Measurements from ENCODE around the gene GPR4. TPM values are rescaled to one million over a fixed set of nuclear protein-coding genes. Genes with fewer than 3 reads are reported as not detected.

The GPR4 gene
- total RNA-seq, 1 experiment from 2014 or later: not detected

- H3K4me1 ChIP-seq (ENCODE audit: insufficient read depth, low read length, poor library complexity, severe bottlenecking): no peaks in the 10 kb centered on the region
- intact Hi-C loops (cut with micrococcal nuclease; ENCODE audit: unreplicated experiment): no loop called here
- no peak overlapping the region for H3K4me3 ChIP-seq (ENCODE audit: low read depth, low read length, poor library complexity, severe bottlenecking)
- TF ChIP-seq EZH2 (IDR thresholded peaks at IDR 0.05; ENCODE audit: borderline replicate concordance, low read depth, low read length, poor library complexity, severe bottlenecking): no peak
- TF ChIP-seq CTCF (conservative IDR thresholded peaks at IDR 0.05; ENCODE audit: low read depth, low read length): no peak
- BruUV-seq (replicated peaks): no TSS peak
- ChIA-PET POLR2A (ENCODE audit: low non-redundant PET) (no interaction called here), CTCF (no interaction called here)
- DNase-seq (ENCODE audit: low spot score): no peak
- H3K27me3 ChIP-seq (replicated peaks; ENCODE audit: insufficient read depth, low read depth, low read length, poor library complexity): no peaks in the 10 kb centered on the region
- no peaks in the 10 kb centered on the region for H3K36me3 ChIP-seq (ENCODE audit: insufficient read depth, low read length, poor library complexity, severe bottlenecking)
- no peaks in the 10 kb centered on the region for H3K9me3 ChIP-seq (ENCODE audit: low read depth, low read length, poor library complexity, severe bottlenecking)
- no peak overlapping the region for H3K27ac ChIP-seq (ENCODE audit: low read depth, low read length, poor library complexity, severe bottlenecking)
Observed at GRCh38 chr19:45560686-45561085, 41.3 kb downstream of the GPR4 start.

DNA sequence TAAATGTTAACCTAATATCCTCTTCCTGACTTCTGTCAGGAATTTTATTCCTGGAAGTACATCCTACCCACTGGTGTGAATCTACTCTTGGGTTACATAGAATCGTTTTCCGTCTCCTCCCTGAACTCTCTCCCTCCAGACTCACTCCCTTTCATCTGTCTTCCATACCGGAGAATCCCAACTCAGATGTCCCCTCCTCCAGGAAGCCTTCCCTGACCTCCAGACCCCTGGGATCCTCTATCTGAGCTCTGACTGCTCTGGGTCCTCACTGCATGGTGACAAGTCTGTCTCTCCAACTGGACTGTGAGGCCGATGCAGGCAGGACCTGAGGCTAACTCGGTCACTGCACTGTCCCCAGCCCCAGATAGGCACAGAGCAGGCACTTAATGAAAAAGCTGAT lies 42.0 kb downstream of the GPR4 start:
- no peak for DNase-seq (ENCODE audit: low spot score)
- ChIA-PET POLR2A (ENCODE audit: low non-redundant PET) (no interaction called here), CTCF (no interaction called here)
- Histone ChIP-seq H3K27me3 (replicated peaks; ENCODE audit: insufficient read depth, low read depth, low read length, poor library complexity) (no peaks in the 10 kb centered on the region), H3K36me3 (ENCODE audit: insufficient read depth, low read length, poor library complexity, severe bottlenecking) (no peaks in the 10 kb centered on the region), H3K4me3 (ENCODE audit: low read depth, low read length, poor library complexity, severe bottlenecking) (no peak overlapping the region), H3K27ac (ENCODE audit: low read depth, low read length, poor library complexity, severe bottlenecking) (no peak overlapping the region), H3K9me3 (ENCODE audit: low read depth, low read length, poor library complexity, severe bottlenecking) (no peaks in the 10 kb centered on the region), H3K4me1 (ENCODE audit: insufficient read depth, low read length, poor library complexity, severe bottlenecking) (no peaks in the 10 kb centered on the region)
- TF ChIP-seq EZH2 (IDR thresholded peaks at IDR 0.05; ENCODE audit: borderline replicate concordance, low read depth, low read length, poor library complexity, severe bottlenecking): no peak
- no peak for TF ChIP-seq CTCF (conservative IDR thresholded peaks at IDR 0.05; ENCODE audit: low read depth, low read length)
- no TSS peak for BruUV-seq (replicated peaks)
- intact Hi-C loops (cut with micrococcal nuclease; ENCODE audit: unreplicated experiment): no loop called here

DNA sequence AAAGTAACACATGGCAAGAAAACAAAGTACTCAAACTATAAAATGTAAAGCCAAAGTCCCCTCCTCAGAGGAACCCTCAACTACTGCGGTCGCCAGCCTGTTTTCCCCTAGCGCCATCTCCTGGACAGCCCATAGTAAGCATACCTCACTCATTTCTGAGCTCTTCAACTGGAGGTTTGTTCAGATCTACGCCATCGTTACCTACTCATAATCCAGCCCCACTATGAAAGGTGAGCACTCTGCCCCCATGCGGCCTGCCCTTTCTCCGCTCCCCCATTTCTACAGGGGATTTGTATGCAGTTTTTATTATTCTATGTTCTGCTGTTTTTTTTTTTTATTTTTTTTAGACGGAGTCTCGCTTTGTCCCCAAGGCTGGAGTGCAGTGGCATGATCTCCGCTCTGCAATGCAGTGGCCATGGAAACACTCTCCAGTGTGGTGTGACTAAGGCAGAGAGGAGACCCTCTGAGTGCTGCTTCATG lies 43.6 kb downstream of the GPR4 start:
- TF ChIP-seq EZH2 (IDR thresholded peaks at IDR 0.05; ENCODE audit: borderline replicate concordance, low read depth, low read length, poor library complexity, severe bottlenecking) (no peak), CTCF (conservative IDR thresholded peaks at IDR 0.05; ENCODE audit: low read depth, low read length) (peak; percentile 84)
- Histone ChIP-seq H3K27me3 (replicated peaks; ENCODE audit: insufficient read depth, low read depth, low read length, poor library complexity) (no peaks in the 10 kb centered on the region), H3K9me3 (ENCODE audit: low read depth, low read length, poor library complexity, severe bottlenecking) (no peaks in the 10 kb centered on the region), H3K36me3 (ENCODE audit: insufficient read depth, low read length, poor library complexity, severe bottlenecking) (no peaks in the 10 kb centered on the region), H3K27ac (ENCODE audit: low read depth, low read length, poor library complexity, severe bottlenecking) (no peak overlapping the region), H3K4me3 (ENCODE audit: low read depth, low read length, poor library complexity, severe bottlenecking) (no peak overlapping the region), H3K4me1 (ENCODE audit: insufficient read depth, low read length, poor library complexity, severe bottlenecking) (no peaks in the 10 kb centered on the region)
- intact Hi-C loops (cut with micrococcal nuclease; ENCODE audit: unreplicated experiment): no loop called here
- CTCF ChIA-PET: interaction anchor here (0.5 to 1.6 kb wide), 8 partner anchors 9 to 119 kb away, joined by 3 to 7 read pairs (median 5); partner anchors contain the start of gene OPA3
- POLR2A ChIA-PET (ENCODE audit: low non-redundant PET): no interaction called here
- BruUV-seq (replicated peaks): no TSS peak
- peak; percentile 64 for DNase-seq (ENCODE audit: low spot score)

Measured in A673 (cell line).